Stomach smooth muscle (tissue), 2 donors: ENCODE measurements around the gene SH3PXD2B.
"Not testable (repeated sequence)": the region's sequence is repeated elsewhere in the genome, so short reads cannot be mapped to it uniquely, and the experiment has no call there.

Source experiments
- H3K27ac ChIP-seq: one replicate; pipeline ENCODE4 v1.7.0; 2013; ENCODE audit warnings: mild to moderate bottlenecking, low read length, inconsistent platforms
- H3K27me3 ChIP-seq, 2 donors: one replicate each; pipeline ENCODE4 v1.7.0; 2013; ENCODE audit warnings: low read length in 2 of 2; ENCODE audit not compliant: insufficient read depth in 2 of 2, control insufficient read depth in 1 of 2
- H3K36me3 ChIP-seq, 2 donors: one replicate each; pipeline ENCODE4 v1.7.0; 2013; ENCODE audit warnings: low read length in 2 of 2; ENCODE audit not compliant: control insufficient read depth in 2 of 2, insufficient read depth in 2 of 2
- H3K4me1 ChIP-seq: one replicate; pipeline ENCODE4 v1.7.0; 2013; ENCODE audit warnings: low read length; ENCODE audit not compliant: control insufficient read depth, insufficient read depth
- H3K4me3 ChIP-seq, 2 donors: one replicate each; pipeline ENCODE4 v1.7.0; 2013; ENCODE audit warnings: low read length in 2 of 2
- H3K9ac ChIP-seq, 2 donors: one replicate each; pipeline ENCODE4 v1.7.0; 2013; ENCODE audit warnings: low read length in 2 of 2, mild to moderate bottlenecking in 1 of 2
- H3K9me3 ChIP-seq, 2 donors: one replicate each; pipeline ENCODE4 v1.7.0; 2013; ENCODE audit warnings: low read length in 2 of 2; ENCODE audit not compliant: control insufficient read depth in 2 of 2
- donor health status: healthy.
- donor health status: Pancreatic carcinoma.

Gene SH3PXD2B

DNA sequence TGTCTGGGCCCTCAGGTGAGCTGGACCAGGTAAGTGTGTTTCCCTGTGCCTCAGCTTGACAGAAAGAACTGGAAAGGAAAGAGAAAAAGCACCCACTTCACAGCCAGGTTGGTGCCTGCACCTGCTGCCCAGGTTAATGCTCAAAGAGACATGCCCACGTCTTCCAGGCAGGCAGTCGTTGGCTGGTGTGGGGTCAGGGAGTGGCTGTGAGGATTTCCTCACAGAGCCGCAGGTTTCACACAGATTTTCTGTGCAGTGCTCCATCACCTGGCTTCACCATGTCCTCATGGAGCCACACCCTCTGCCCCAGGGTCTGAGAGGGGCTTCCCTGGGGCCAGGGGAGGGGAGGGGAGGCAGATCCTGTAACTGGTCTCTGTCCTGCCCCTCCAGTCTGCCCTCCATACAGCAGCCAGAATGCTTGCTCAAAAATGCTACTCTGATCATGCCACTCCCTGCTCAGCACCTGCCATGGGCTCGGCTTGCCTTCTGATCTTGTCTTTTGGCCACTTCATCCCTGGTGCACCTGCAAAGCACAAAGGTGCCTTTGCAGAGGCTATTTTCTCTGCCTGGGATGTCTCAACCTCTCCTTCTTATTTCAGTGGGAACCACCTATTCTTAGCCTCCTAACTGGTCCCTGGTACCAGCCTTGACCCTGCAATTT lies 88.2 kb downstream of the SH3PXD2B start:
- Histone ChIP-seq H3K36me3 (peaks cover 20 to 29% of the 10 kb centered on the region in 2 donors), H3K27ac (no peak overlapping the region), H3K9me3 (peaks cover 1 to 5% of the 10 kb centered on the region in 2 donors)

DNA sequence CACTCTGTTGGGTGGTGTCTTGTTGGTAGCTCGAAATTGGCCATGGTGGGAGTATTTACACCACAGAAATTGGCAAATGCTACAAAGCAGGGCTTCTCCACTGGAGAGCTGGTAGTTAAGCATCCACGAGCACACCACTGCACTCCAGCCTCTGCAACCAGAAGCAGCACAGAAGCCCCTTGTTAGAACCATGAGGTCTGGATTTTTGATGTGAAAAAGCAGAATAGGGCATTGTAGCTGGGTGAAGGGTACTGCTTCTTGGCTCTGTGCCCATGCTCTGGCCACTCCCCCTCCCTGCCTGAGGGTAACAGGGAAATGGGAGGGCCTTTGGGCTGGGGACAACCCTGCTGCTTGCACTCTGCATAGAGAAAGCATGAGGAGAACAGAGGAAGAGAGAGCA lies 89.6 kb downstream of the SH3PXD2B start:
- Histone ChIP-seq H3K9me3 (no peaks in the 10 kb centered on the region), H3K4me1 (no peaks in the 10 kb centered on the region), H3K4me3 (no peak overlapping the region), H3K36me3 (peaks cover 22 to 25% of the 10 kb centered on the region in 2 donors), H3K27me3 (no peaks in the 10 kb centered on the region), H3K9ac (no peak overlapping the region), H3K27ac (no peak overlapping the region)

More for the DNA sequence above, 88.2 kb downstream of the SH3PXD2B start:
- Histone ChIP-seq H3K4me3 (no peak overlapping the region), H3K4me1 (peaks cover 4% of the 10 kb centered on the region), H3K9ac (no peak overlapping the region), H3K27me3 (no peaks in the 10 kb centered on the region)

- H3K27me3 ChIP-seq = no peaks in the 10 kb centered on the region
- H3K36me3 ChIP-seq = peaks cover 35 to 39% of the 10 kb centered on the region in 2 donors
- no peak overlapping the region for H3K27ac ChIP-seq
These were observed 91.6 kb downstream of the SH3PXD2B start for GRCh38 chr5:172362755-172363154.

GRCh38 chr5:172361566-172362238 lies 92.6 kb downstream of the SH3PXD2B start:
- no peaks in the 10 kb centered on the region for H3K9me3 ChIP-seq
- H3K9ac ChIP-seq = no peak overlapping the region
- no peak overlapping the region for H3K27ac ChIP-seq
- no peaks in the 10 kb centered on the region for H3K4me1 ChIP-seq
- no peak overlapping the region for H3K4me3 ChIP-seq
- no peaks in the 10 kb centered on the region for H3K27me3 ChIP-seq
- H3K36me3 ChIP-seq = peaks cover 36 to 45% of the 10 kb centered on the region in 2 donors

More at GRCh38 chr5:172362755-172363154, 91.6 kb downstream of the SH3PXD2B start:
- no peaks in the 10 kb centered on the region for H3K9me3 ChIP-seq
- no peak overlapping the region for H3K4me3 ChIP-seq
- H3K4me1 ChIP-seq = no peaks in the 10 kb centered on the region
- H3K9ac ChIP-seq = no peak overlapping the region

DNA sequence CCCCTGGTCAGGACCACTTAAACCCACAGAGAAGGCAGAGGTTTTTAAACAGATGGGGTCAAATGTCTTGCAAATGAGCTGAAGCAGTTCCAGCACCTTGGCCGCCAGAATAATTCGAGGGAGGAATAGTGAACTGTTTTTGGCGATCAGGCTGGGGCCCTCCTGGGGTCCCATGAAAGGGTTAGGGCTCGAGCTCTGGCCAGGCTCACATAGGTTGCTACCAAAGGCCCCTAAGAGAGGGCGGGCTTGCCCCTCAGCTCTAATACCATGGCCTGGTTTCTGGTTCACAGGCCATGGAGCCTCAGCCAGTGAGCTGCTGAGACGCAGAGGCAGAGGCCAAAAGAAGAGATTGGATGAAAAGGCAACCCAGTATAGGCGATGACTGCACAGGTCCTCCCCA lies 96.0 kb downstream of the SH3PXD2B start:
- Histone ChIP-seq H3K4me1 (no peaks in the 10 kb centered on the region), H3K27ac (no peak overlapping the region), H3K9ac (no peak overlapping the region), H3K4me3 (no peak overlapping the region), H3K36me3 (peaks cover 38 to 62% of the 10 kb centered on the region in 2 donors), H3K27me3 (no peaks in the 10 kb centered on the region), H3K9me3 (no peaks in the 10 kb centered on the region)

- Histone ChIP-seq H3K4me3 (no peak overlapping the region), H3K27ac (no peak overlapping the region), H3K9ac (no peak overlapping the region), H3K4me1 (no peaks in the 10 kb centered on the region), H3K9me3 (no peaks in the 10 kb centered on the region), H3K36me3 (peaks cover 27 to 59% of the 10 kb centered on the region in 2 donors), H3K27me3 (no peaks in the 10 kb centered on the region)
These were observed 97.8 kb downstream of the SH3PXD2B start for GRCh38 chr5:172356527-172356926.

DNA sequence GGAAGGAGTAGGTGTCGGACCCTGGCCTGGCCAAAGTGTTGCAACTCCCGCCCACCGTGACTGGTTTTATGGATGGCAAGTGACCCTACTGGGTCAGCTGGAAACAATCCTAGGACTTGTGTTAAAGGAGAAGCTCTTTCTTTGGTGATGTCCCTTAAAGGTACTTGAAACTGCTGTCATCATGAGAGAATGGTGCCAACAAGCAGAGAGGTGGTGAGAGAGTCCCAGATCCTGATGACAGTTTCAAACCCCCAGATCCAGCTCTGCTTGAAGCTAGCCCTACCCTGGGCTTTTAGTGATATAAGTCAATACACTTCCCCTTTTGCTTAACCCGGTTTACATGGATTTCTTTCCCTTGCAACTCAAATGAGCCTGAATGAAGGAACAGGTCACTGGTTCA lies 98.3 kb downstream of the SH3PXD2B start:
- Histone ChIP-seq H3K36me3 (peaks cover 26 to 59% of the 10 kb centered on the region in 2 donors), H3K27ac (no peak overlapping the region), H3K4me3 (no peak overlapping the region), H3K9ac (no peak overlapping the region), H3K27me3 (no peaks in the 10 kb centered on the region), H3K9me3 (no peaks in the 10 kb centered on the region), H3K4me1 (no peaks in the 10 kb centered on the region)

DNA sequence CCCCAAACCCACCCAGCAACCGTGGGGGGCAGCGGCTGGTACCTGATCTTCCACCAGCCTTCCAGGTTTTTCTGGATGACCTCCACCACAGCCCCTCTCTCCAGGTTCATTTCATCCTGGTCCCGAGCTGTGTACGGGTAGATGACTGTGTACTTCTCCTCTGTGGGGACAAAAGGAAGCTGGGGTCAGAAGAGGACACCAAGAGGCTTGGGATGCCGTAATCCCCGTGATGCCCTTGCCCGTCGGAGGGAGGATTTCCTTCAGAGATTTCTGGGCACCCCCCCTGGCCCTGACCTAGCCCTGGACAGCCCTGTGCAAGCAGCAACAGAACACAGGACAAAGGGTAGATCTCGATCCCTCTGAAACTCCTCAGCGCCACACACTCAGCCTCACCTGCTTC lies 100.5 kb downstream of the SH3PXD2B start:
- Histone ChIP-seq H3K36me3 (peaks cover 40 to 64% of the 10 kb centered on the region in 2 donors), H3K9me3 (no peaks in the 10 kb centered on the region), H3K27ac (no peak overlapping the region), H3K9ac (no peak overlapping the region), H3K27me3 (no peaks in the 10 kb centered on the region), H3K4me3 (no peak overlapping the region), H3K4me1 (no peaks in the 10 kb centered on the region)

DNA sequence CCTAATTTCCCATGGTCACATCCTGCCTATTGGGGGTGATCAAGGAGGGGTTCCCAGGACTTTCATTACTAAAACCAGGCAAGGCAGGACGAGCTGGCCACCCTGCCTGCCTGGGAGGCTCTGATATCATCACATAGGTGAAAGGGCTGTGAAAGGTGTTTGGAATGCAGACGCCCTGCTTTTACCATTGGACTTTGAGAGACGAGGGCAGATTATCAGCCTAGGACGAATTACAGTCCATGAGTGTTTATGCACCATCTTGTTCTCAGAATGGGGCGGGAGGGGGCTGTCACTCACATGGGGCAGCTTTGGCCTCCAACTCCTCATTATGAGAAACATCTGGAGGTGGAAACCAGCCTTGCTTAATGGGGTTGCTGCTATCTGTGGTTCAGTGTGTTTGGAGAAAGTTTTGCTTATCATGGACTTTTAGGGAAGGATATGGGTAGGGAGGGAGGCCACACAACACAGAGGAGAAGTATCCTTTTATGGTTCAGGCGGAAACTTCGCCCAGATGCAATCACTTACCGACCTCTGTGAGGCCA lies 101.0 kb downstream of the SH3PXD2B start:
- Histone ChIP-seq H3K9me3 (no peaks in the 10 kb centered on the region), H3K36me3 (peaks cover 38 to 59% of the 10 kb centered on the region in 2 donors)

DNA sequence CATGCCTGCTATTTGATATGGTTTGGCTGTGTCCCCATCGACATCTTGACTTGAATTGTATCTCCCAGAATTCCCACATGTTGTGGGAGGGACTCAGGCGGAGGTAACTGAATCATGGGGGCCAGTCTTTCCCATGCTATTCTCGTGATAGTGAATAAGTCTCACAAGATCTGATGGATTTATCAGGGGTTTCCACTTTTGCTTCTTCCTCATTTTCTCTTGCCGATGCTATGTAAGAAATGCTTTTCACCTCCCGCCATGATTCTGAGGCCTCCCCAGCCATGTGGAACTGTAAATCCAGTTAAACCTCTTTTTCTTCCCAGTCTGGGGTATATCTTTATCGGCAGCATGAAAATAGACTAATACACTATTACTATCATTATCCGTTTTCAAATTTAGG lies 101.8 kb downstream of the SH3PXD2B start:
- not testable (repeated sequence) for H3K9ac ChIP-seq, H3K4me1 ChIP-seq, H3K9me3 ChIP-seq, H3K27ac ChIP-seq, H3K4me3 ChIP-seq, H3K27me3 ChIP-seq
- H3K36me3 ChIP-seq = peaks cover 38 to 60% of the 10 kb centered on the region in 2 donors

More for the DNA sequence above, 101.0 kb downstream of the SH3PXD2B start:
- Histone ChIP-seq H3K9ac (no peak overlapping the region), H3K27me3 (no peaks in the 10 kb centered on the region), H3K27ac (no peak overlapping the region), H3K4me3 (no peak overlapping the region), H3K4me1 (no peaks in the 10 kb centered on the region)
